SK-N-SH (cell line): ENCODE data around the gene OR2K2.

Experiments
- POLR2AphosphoS5 ChIP-seq: IDR thresholded peaks from 2 replicates; pipeline ENCODE4 v1.6.1; 2012; ENCODE audit warnings: low read depth, low read length
- TF ChIP-seq, protein P1 (sequence below): fragments of 200-600 bp; sonication (generic); IDR thresholded peaks from 2 replicates; pipeline ENCODE4 v1.6.1; 2017; ENCODE audit warnings: antibody characterized with exemption, mild to moderate bottlenecking, moderate library complexity

DNA sequence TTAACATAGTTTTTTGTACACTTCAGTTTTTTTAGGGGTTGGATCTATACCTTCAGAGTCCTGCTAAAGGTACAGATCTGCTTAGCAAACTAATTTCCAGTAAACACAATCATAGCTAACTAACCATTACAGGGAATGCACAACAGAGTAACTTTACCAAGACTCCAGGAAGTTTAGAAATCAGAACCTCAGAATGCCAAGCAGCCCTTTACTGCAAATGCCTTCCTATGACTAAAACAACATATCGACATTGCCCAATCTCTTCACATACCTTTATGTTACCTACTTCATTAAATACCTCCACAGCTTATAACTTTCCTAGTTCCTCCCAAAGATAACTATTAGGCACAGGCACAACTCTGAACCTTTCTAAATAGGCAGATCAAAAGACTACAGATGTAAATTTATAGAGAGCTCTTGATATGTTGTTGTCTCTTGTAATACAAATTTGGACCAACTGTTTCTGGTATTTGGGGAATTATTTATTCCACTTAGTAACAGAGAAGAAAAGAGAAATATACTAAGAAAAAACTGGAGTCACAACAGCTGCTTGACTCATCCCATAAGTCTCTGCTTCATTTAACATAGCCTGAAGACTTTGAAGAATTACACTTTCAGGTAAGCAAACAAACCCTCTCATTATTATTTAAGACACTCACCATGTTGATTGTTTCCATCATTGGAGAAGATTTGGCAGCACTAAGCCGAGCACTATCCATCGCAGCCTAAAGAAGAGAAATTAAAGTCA is 46.0 kb upstream of the OR2K2 start:
- TF ChIP-seq POLR2AphosphoS5, result no peak
- TF ChIP-seq, protein P1, sequence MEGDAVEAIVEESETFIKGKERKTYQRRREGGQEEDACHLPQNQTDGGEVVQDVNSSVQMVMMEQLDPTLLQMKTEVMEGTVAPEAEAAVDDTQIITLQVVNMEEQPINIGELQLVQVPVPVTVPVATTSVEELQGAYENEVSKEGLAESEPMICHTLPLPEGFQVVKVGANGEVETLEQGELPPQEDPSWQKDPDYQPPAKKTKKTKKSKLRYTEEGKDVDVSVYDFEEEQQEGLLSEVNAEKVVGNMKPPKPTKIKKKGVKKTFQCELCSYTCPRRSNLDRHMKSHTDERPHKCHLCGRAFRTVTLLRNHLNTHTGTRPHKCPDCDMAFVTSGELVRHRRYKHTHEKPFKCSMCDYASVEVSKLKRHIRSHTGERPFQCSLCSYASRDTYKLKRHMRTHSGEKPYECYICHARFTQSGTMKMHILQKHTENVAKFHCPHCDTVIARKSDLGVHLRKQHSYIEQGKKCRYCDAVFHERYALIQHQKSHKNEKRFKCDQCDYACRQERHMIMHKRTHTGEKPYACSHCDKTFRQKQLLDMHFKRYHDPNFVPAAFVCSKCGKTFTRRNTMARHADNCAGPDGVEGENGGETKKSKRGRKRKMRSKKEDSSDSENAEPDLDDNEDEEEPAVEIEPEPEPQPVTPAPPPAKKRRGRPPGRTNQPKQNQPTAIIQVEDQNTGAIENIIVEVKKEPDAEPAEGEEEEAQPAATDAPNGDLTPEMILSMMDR, result no peak
